H1 (cell line): ENCODE results near the gene GALNT13. TPM values are rescaled to one million over a fixed set of nuclear protein-coding genes. Genes with fewer than 3 reads are reported as not detected.

Source experiments
- CTCF ChIA-PET: fragments of 300-600 bp; sonication (Branson Sonifier 250); formaldehyde crosslinking; loops from one replicate; lab custom pipeline; 2021; ENCODE audit not compliant: partially characterized antibody; lab: Charles Lee
- POLR2A ChIA-PET: fragments of 300-600 bp; sonication (Branson Sonifier 250); formaldehyde crosslinking; loops from one replicate; lab custom pipeline; 2021; ENCODE audit warnings: inconsistent platforms; ENCODE audit not compliant: partially characterized antibody; lab: Charles Lee
- DNase-seq, 2 experiments: peaks; one replicate each; pipeline versions ENCODE4 v3.0.0 to v3.0.0-alpha.2; 2010 to 2022; ENCODE audit warnings: low spot score in 2 of 2, low read depth in 1 of 2, mixed read lengths in 1 of 2
- FAIRE-seq: peaks from 2 replicates; lab custom pipeline; 2011; peaks lifted over from hg19 to GRCh38; lab: Jason Lieb, UNC
- H2AFZ ChIP-seq: 2 replicates; pipeline ENCODE4 v1.8.1; 2012; ENCODE audit warnings: low read length, inconsistent platforms
- H2AK5ac ChIP-seq: 2 replicates; pipeline ENCODE4 v1.6.1; 2013; ENCODE audit warnings: low read depth, low read length
- H2BK120ac ChIP-seq: replicated peaks from 2 replicates; pipeline ENCODE3; 2013; ENCODE audit warnings: low read depth, low read length, inconsistent platforms
- H2BK12ac ChIP-seq: 2 replicates; pipeline ENCODE4 v1.6.1; 2013; ENCODE audit warnings: low read depth, low read length
- H2BK15ac ChIP-seq: 2 replicates; pipeline ENCODE4 v1.6.1; 2013; ENCODE audit warnings: low read length
- H2BK20ac ChIP-seq: 2 replicates; pipeline ENCODE4 v1.6.1; 2013; ENCODE audit warnings: low read length
- H2BK5ac ChIP-seq: 2 replicates; pipeline ENCODE4 v1.6.1; 2013; ENCODE audit warnings: low read depth, low read length
- H3K14ac ChIP-seq: 2 replicates; pipeline ENCODE4 v1.6.1; 2013; ENCODE audit warnings: inconsistent platforms; ENCODE audit not compliant: insufficient read length
- H3K18ac ChIP-seq: 2 replicates; pipeline ENCODE4 v1.6.1; 2013; ENCODE audit warnings: low read length; ENCODE audit errors: extremely low read depth
- H3K23ac ChIP-seq: 2 replicates; pipeline ENCODE4 v1.6.1; 2013; ENCODE audit warnings: inconsistent platforms; ENCODE audit not compliant: insufficient read length
- H3K23me2 ChIP-seq: 2 replicates; pipeline ENCODE4 v1.6.1; 2013; ENCODE audit warnings: low read depth, low read length
- H3K27ac ChIP-seq: 2 replicates; pipeline ENCODE4 v1.6.1; 2011; ENCODE audit warnings: low read depth, low read length, inconsistent platforms
- H3K27me3 ChIP-seq, 4 experiments: replicated peaks in 1 of 4; 1 replicate in 1 of 4; 2 replicates in 3 of 4; pipeline versions ENCODE4 v1.6.1 to v1.8.1; 2011 to 2013; ENCODE audit warnings: low read length in 3 of 4, mild to moderate bottlenecking in 3 of 4, inconsistent platforms in 2 of 4, mixed read lengths in 2 of 4, moderate library complexity in 1 of 4; ENCODE audit not compliant: control insufficient read depth in 3 of 4, insufficient read depth in 3 of 4; ENCODE audit errors: extremely low read depth in 1 of 4
- H3K36me3 ChIP-seq, 4 experiments: 2 replicates each; pipeline versions ENCODE4 v1.6.1 to v1.8.1; 2011 to 2013; ENCODE audit warnings: mild to moderate bottlenecking in 4 of 4, low read length in 3 of 4, moderate library complexity in 2 of 4, control low read depth in 1 of 4, inconsistent platforms in 1 of 4; ENCODE audit not compliant: insufficient read depth in 4 of 4, control insufficient read depth in 2 of 4
- H3K4ac ChIP-seq: replicated peaks from 2 replicates; pipeline ENCODE3; 2013; ENCODE audit warnings: low read length, low read depth, mixed read lengths, inconsistent platforms; ENCODE audit not compliant: insufficient read length
- H3K4me1 ChIP-seq, 4 experiments: replicated peaks in 1 of 4; 1 replicate in 1 of 4; 2 replicates in 3 of 4; pipeline versions ENCODE4 v1.6.1 to v1.8.1; 2011 to 2013; ENCODE audit warnings: low read length in 3 of 4, inconsistent platforms in 2 of 4, mixed read lengths in 1 of 4; ENCODE audit not compliant: insufficient read depth in 4 of 4, control insufficient read depth in 3 of 4
- H3K4me2 ChIP-seq, 2 experiments: 2 replicates each; pipeline versions ENCODE4 v1.6.1 to v1.8.1; 2011 to 2013; ENCODE audit warnings: low read depth in 2 of 2, low read length in 2 of 2, control low read depth in 1 of 2, inconsistent platforms in 1 of 2, mild to moderate bottlenecking in 1 of 2; ENCODE audit not compliant: insufficient read depth in 1 of 2
- H3K4me3 ChIP-seq, 4 experiments: fragments of 200-600, 300-600 bp in 1 of 4; sonication (generic), shearing (Covaris generic), sonication (Bioruptor Twin) in 1 of 4; 2 replicates each; pipeline versions ENCODE4 v1.5.1 to v1.8.1; 2011 to 2016; ENCODE audit warnings: low read length in 4 of 4, low read depth in 3 of 4, control low read depth in 2 of 4, inconsistent platforms in 2 of 4, mild to moderate bottlenecking in 2 of 4, mixed read lengths in 1 of 4, moderate library complexity in 1 of 4; ENCODE audit not compliant: insufficient read depth in 2 of 4; ENCODE audit errors: extremely low read depth in 1 of 4
- H3K56ac ChIP-seq: replicated peaks from 2 replicates; pipeline ENCODE3; 2013; ENCODE audit warnings: low read depth, mild to moderate bottlenecking, mixed read lengths, low read length, inconsistent platforms; ENCODE audit not compliant: insufficient read length
- H3K79me1 ChIP-seq: 2 replicates; pipeline ENCODE4 v1.6.1; 2013; ENCODE audit warnings: low read depth, low read length, control low read depth
- H3K79me2 ChIP-seq, 2 experiments: 2 replicates each; pipeline versions ENCODE4 v1.6.1 to v1.8.1; 2012 to 2013; ENCODE audit warnings: low read length in 2 of 2, mild to moderate bottlenecking in 2 of 2, inconsistent platforms in 1 of 2; ENCODE audit not compliant: insufficient read depth in 2 of 2, control insufficient read depth in 1 of 2
- H3K9ac ChIP-seq, 4 experiments: replicated peaks in 1 of 4; 1 replicate in 1 of 4; 2 replicates in 3 of 4; pipeline versions ENCODE4 v1.6.1 to v1.8.1; 2011 to 2013; ENCODE audit warnings: low read depth in 3 of 4, low read length in 3 of 4, control low read depth in 2 of 4, mild to moderate bottlenecking in 2 of 4, moderate library complexity in 2 of 4, inconsistent platforms in 1 of 4; ENCODE audit errors: extremely low read depth in 1 of 4
- H3K9me3 ChIP-seq, 2 experiments: 2 replicates each; pipeline versions ENCODE4 v1.6.1 to v1.8.1; 2012 to 2013; ENCODE audit warnings: mild to moderate bottlenecking in 2 of 2, moderate library complexity in 2 of 2, control low read depth in 1 of 2, inconsistent platforms in 1 of 2, low read depth in 1 of 2, low read length in 1 of 2, mixed read lengths in 1 of 2; ENCODE audit not compliant: insufficient read depth in 2 of 2
- H4K20me1 ChIP-seq, 2 experiments: replicated peaks in 1 of 2; 2 replicates each; pipeline versions ENCODE3 to v1.8.1; 2011 to 2013; ENCODE audit warnings: inconsistent platforms in 2 of 2, low read length in 2 of 2, mild to moderate bottlenecking in 1 of 2; ENCODE audit not compliant: insufficient read depth in 2 of 2, control insufficient read depth in 1 of 2
- H4K5ac ChIP-seq: 2 replicates; pipeline ENCODE4 v1.6.1; 2013; ENCODE audit warnings: low read length, low read depth, mixed read lengths, inconsistent platforms; ENCODE audit not compliant: insufficient read length
- H4K8ac ChIP-seq: 2 replicates; pipeline ENCODE4 v1.8.0; 2013; ENCODE audit warnings: mild to moderate bottlenecking, moderate library complexity, low read length, inconsistent platforms; ENCODE audit not compliant: insufficient read depth; ENCODE audit errors: extremely low read depth
- H4K91ac ChIP-seq: replicated peaks from 2 replicates; pipeline ENCODE3; 2013; ENCODE audit warnings: low read length, mixed read lengths, inconsistent platforms; ENCODE audit not compliant: insufficient read length
- BACH1 ChIP-seq: IDR thresholded peaks from 2 replicates; pipeline ENCODE4 v1.6.1; 2012; ENCODE audit warnings: low read length, improper control_type of control experiment
- CEBPB ChIP-seq: IDR thresholded peaks from 2 replicates; pipeline ENCODE4 v1.6.1; 2012; ENCODE audit warnings: low read depth, low read length
- CHD1 ChIP-seq: IDR thresholded peaks from 2 replicates; pipeline ENCODE4 v1.6.1; 2012; ENCODE audit warnings: low read depth, low read length, improper control_type of control experiment
- CHD2 ChIP-seq: IDR thresholded peaks from 2 replicates; pipeline ENCODE4 v1.6.1; 2012; ENCODE audit warnings: low read length, improper control_type of control experiment
- CREB1 ChIP-seq: IDR thresholded peaks from 2 replicates; pipeline ENCODE4 v1.6.1; 2012; ENCODE audit warnings: inconsistent platforms
- GABPA ChIP-seq: IDR thresholded peaks from 2 replicates; pipeline ENCODE4 v1.6.1; 2011; ENCODE audit warnings: mild to moderate bottlenecking, low read length, moderate library complexity, borderline replicate concordance; ENCODE audit not compliant: insufficient read depth
- GTF2F1 ChIP-seq: IDR thresholded peaks from 2 replicates; pipeline ENCODE4 v1.6.1; 2012; ENCODE audit warnings: low read depth, low read length, improper control_type of control experiment, borderline replicate concordance
- HDAC2 ChIP-seq, 2 experiments: fragments of 300-600 bp in 1 of 2; sonication (generic) in 1 of 2; IDR thresholded peaks; 2 replicates each; pipeline ENCODE4 v1.6.1; 2011 to 2012; ENCODE audit warnings: low read depth in 2 of 2, low read length in 2 of 2, mild to moderate bottlenecking in 2 of 2, moderate library complexity in 2 of 2, borderline replicate concordance in 1 of 2, inconsistent platforms in 1 of 2
- KDM5A ChIP-seq: fragments of 200-600 bp; IDR thresholded peaks from 2 replicates; pipeline ENCODE4 v1.7.1; 2012; ENCODE audit warnings: mild to moderate bottlenecking, low read length, inconsistent platforms, mixed read lengths
- POLR2A ChIP-seq, 2 experiments: IDR thresholded peaks; 1 replicate in 1 of 2; 2 replicates in 1 of 2; pipeline ENCODE4 v1.6.1; 2011; ENCODE audit warnings: low read depth in 2 of 2, low read length in 2 of 2, mild to moderate bottlenecking in 2 of 2; ENCODE audit errors: control extremely low read depth in 1 of 2
- RAD21 ChIP-seq, 2 experiments: IDR thresholded peaks in 1 of 2; conservative IDR thresholded peaks in 1 of 2; 2 replicates each; pipeline ENCODE4 v1.6.1; 2011; ENCODE audit warnings: low read depth in 2 of 2, low read length in 2 of 2, improper control_type of control experiment in 1 of 2, inconsistent platforms in 1 of 2, mild to moderate bottlenecking in 1 of 2, moderate library complexity in 1 of 2
- RNF2 ChIP-seq: fragments of 200-900, 300-1000 bp; sonication (generic); IDR thresholded peaks from 2 replicates; pipeline ENCODE4 v1.7.1; 2016; ENCODE audit warnings: borderline replicate concordance, low read depth, mild to moderate bottlenecking, antibody characterized with exemption, low read length; ENCODE audit not compliant: poor library complexity, severe bottlenecking; ENCODE audit errors: missing control alignments
- SP2 ChIP-seq: IDR thresholded peaks from 2 replicates; pipeline ENCODE4 v1.6.1; 2012; ENCODE audit warnings: mild to moderate bottlenecking, low read length, inconsistent platforms
- TBP ChIP-seq: IDR thresholded peaks from 2 replicates; pipeline ENCODE4 v1.6.1; 2011; ENCODE audit warnings: low read depth, low read length, improper control_type of control experiment
- TEAD4 ChIP-seq: IDR thresholded peaks from 2 replicates; pipeline ENCODE4 v1.6.1; 2012; ENCODE audit warnings: low read depth, low read length, inconsistent platforms, mixed read lengths
- polyA plus RNA-seq, 7 experiments: library from polyadenylated mRNA; depleted of rRNA in 3 of 7; stranded (reverse) in 5 of 7; unstranded in 2 of 7; fragments of >200 nt in 5 of 7; fragments of 200-250 nt in 2 of 7; gene quantifications; 1 replicate in 5 of 7; 2 replicates in 1 of 7; 4 replicates in 1 of 7; pipeline versions ENCODE4 v1.2.1 to v1.2.3, GENCODE V29; 2011 to 2013; ENCODE audit warnings: missing spikeins in 2 of 7, mixed read lengths in 2 of 7
- total RNA-seq: library from RNA; stranded (reverse); fragmentation: NEBNext Ultra II Directional; extraction: Animal tissue kit (Norgen Biotek cat#: 25700); gene quantifications from 2 replicates; pipeline ENCODE4 v1.2.1, GENCODE V29; 2021

GALNT13 gene
- total and polyA plus RNA-seq, 2 of the 8 experiments (the other 6 are each of a cell fraction or from before 2014, with no cell fraction given), result 3.2 to 9.6 TPM

- Histone ChIP-seq H3K56ac (no peak overlapping the region), H4K20me1 (no peaks in the 10 kb centered on the region), H3K79me2 (no peaks in the 10 kb centered on the region), H2BK20ac (no peak overlapping the region), H4K91ac (no peak overlapping the region), H2BK15ac (no peak overlapping the region), H3K4me2 (no peak overlapping the region), H3K23me2 (no peaks in the 10 kb centered on the region), H3K18ac (no peak overlapping the region), H3K4me1 (peaks cover 0 to 4% (median 1%) of the 10 kb centered on the region in 4 experiments; a peak in 2 of 7 replicates), H2AK5ac (no peak overlapping the region), H3K27ac (no peak overlapping the region), H3K36me3 (no peaks in the 10 kb centered on the region; a peak in 1 of 8 replicates), H3K4me3 (no peak overlapping the region), H2BK5ac (no peak overlapping the region), H3K4ac (no peak overlapping the region), H3K9ac (no peak overlapping the region), H2AFZ (no peak overlapping the region), H3K23ac (no peak overlapping the region), H2BK120ac (no peak overlapping the region), H2BK12ac (no peak overlapping the region), H3K14ac (no peak overlapping the region), H4K8ac (no peak overlapping the region), H3K79me1 (no peaks in the 10 kb centered on the region), H3K9me3 (no peaks in the 10 kb centered on the region), H4K5ac (no peak overlapping the region), H3K27me3 (no peaks in the 10 kb centered on the region)
- ChIA-PET POLR2A (no interaction called here), CTCF (interaction anchor here (0.6 to 2.6 kb wide), 2 partner anchors 11 to 26 kb away, joined by 3 to 7 read pairs; no protein-coding TSS in a partner anchor)
- DNase-seq, result no peak
- FAIRE-seq, result no peak
- TF ChIP-seq BACH1, result no peak
- no peak for TF ChIP-seq TEAD4
- no peak for TF ChIP-seq CREB1
- no peak for TF ChIP-seq RAD21 (IDR thresholded peaks at IDR 0.05 in 1 of 2, conservative IDR thresholded peaks at IDR 0.05 in 1 of 2; ENCODE audit: low read depth in 2 of 2, low read length in 2 of 2)
- no peak for TF ChIP-seq SP2
- no peak for TF ChIP-seq GABPA
- no peak for TF ChIP-seq KDM5A
- no peak for TF ChIP-seq TBP
- TF ChIP-seq CHD1, result no peak
- no peak for TF ChIP-seq CHD2
- TF ChIP-seq HDAC2 (IDR thresholded peaks at IDR 0.05; ENCODE audit: borderline replicate concordance in 1 of 2, low read depth in 2 of 2, low read length in 2 of 2), result no peak
- TF ChIP-seq CEBPB, result no peak
- TF ChIP-seq RNF2, result no peak
- TF ChIP-seq POLR2A (IDR thresholded peaks at IDR 0.05; ENCODE audit: control extremely low read depth in 1 of 2, low read depth in 2 of 2, low read length in 2 of 2), result no peak
- no peak for TF ChIP-seq GTF2F1
These were observed 514.5 kb downstream of the GALNT13 start for GRCh38 chr2:154386186-154386585.
